Ramos (cell line): ENCODE data around the gene PPP2R1B.
"Not testable (repeated sequence)": the region's sequence is repeated elsewhere in the genome, so short reads cannot be mapped to it uniquely, and the experiment has no call there.

Experiments used
- in situ Hi-C: fragments of 300-500 bp; cut with MboI; formaldehyde crosslinking; loops from one replicate; pipeline ENCODE4 v1.14.3; 2022; ENCODE audit warnings: low sequenced_read_pairs; ENCODE audit not compliant: unreplicated experiment

Gene PPP2R1B

GRCh38 chr11:111785076-111785475, 18.9 kb upstream of the PPP2R1B start:
- in situ Hi-C loops: no loop called here

- in situ Hi-C loops: loop anchor here (5.0 kb wide), 1 partner anchor 182 kb away; the partner anchor contains the start of gene SIK2
Measured at GRCh38 chr11:111784311-111784710, 18.1 kb upstream of the PPP2R1B start.

- in situ Hi-C loops: loop anchor here (5.0 kb wide), 1 partner anchor 180 kb away; the partner anchor contains the start of gene SIK2
Measured at GRCh38 chr11:111782109-111782741, 16.0 kb upstream of the PPP2R1B start.

- in situ Hi-C loops: no loop called here
Measured at GRCh38 chr11:111779118-111779517, 12.9 kb upstream of the PPP2R1B start.

- in situ Hi-C loops: no loop called here
Measured at GRCh38 chr11:111778047-111778558, 11.9 kb upstream of the PPP2R1B start.

GRCh38 chr11:111777094-111778046, 11.2 kb upstream of the PPP2R1B start:
- in situ Hi-C loops: no loop called here

GRCh38 chr11:111776398-111777093, 10.4 kb upstream of the PPP2R1B start:
- in situ Hi-C loops: no loop called here

GRCh38 chr11:111774955-111775710, 8.9 kb upstream of the PPP2R1B start:
- in situ Hi-C loops: no loop called here

- in situ Hi-C loops: no loop called here
Measured at GRCh38 chr11:111772535-111772934, 6.3 kb upstream of the PPP2R1B start.

- in situ Hi-C loops: not testable (repeated sequence)
Measured at GRCh38 chr11:111771205-111771604, 5.0 kb upstream of the PPP2R1B start.

- in situ Hi-C loops: no loop called here
Measured at GRCh38 chr11:111770581-111771134, 4.5 kb upstream of the PPP2R1B start.

- in situ Hi-C loops: no loop called here
Measured at GRCh38 chr11:111766834-111767142, 599 bp upstream of the PPP2R1B start.

- in situ Hi-C loops: no loop called here
Measured at GRCh38 chr11:111765320-111765983, 737 bp downstream of the PPP2R1B start.

- in situ Hi-C loops: no loop called here
Measured at GRCh38 chr11:111764621-111765020, 1.6 kb downstream of the PPP2R1B start.

- in situ Hi-C loops: no loop called here
Measured at GRCh38 chr11:111762981-111763643, 3.1 kb downstream of the PPP2R1B start.

GRCh38 chr11:111762526-111762925, 3.7 kb downstream of the PPP2R1B start:
- in situ Hi-C loops: no loop called here

GRCh38 chr11:111761036-111761435, 5.2 kb downstream of the PPP2R1B start:
- in situ Hi-C loops: no loop called here

GRCh38 chr11:111759778-111760407, 6.3 kb downstream of the PPP2R1B start:
- in situ Hi-C loops: no loop called here
